GM20000 (cell line): ENCODE data around the gene SERPINE3.

Experiments
- DNase-seq: peaks from one replicate; pipeline ENCODE4 v3.0.0; 2012; ENCODE audit warnings: low spot score
- TF ChIP-seq, protein P1 (sequence below): IDR thresholded peaks from 2 replicates; pipeline ENCODE4 v1.5.1; 2012; ENCODE audit warnings: mild to moderate bottlenecking, control low read depth; ENCODE audit errors: extremely low read depth, missing control alignments

SERPINE3 gene

DNA sequence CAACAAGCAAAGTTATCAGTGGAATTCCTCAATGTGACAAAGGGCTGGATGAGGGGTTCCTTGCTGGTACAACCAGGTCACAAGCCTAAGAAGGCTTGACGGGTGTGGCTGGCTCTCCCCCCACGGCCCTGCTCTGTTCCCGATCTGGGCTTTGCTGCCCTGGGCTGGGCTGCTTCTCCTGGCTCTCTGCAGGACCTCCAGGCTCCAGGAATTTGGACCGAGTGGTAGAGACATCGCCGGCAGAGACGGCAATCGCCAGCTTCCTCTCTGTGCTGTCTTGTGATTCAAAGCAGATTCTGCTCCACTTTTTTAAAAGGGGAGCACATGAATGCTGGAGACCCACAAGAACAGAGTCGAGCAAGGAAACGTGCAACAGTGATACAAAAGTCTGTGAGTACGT, at the start of gene SERPINE3:
Gene SERPINE3 (plus strand): TSS at position 338 of the 400 bp plus-strand sequence. CDS start 1,401 bp downstream, outside the sequence.
- TF ChIP-seq, protein P1, sequence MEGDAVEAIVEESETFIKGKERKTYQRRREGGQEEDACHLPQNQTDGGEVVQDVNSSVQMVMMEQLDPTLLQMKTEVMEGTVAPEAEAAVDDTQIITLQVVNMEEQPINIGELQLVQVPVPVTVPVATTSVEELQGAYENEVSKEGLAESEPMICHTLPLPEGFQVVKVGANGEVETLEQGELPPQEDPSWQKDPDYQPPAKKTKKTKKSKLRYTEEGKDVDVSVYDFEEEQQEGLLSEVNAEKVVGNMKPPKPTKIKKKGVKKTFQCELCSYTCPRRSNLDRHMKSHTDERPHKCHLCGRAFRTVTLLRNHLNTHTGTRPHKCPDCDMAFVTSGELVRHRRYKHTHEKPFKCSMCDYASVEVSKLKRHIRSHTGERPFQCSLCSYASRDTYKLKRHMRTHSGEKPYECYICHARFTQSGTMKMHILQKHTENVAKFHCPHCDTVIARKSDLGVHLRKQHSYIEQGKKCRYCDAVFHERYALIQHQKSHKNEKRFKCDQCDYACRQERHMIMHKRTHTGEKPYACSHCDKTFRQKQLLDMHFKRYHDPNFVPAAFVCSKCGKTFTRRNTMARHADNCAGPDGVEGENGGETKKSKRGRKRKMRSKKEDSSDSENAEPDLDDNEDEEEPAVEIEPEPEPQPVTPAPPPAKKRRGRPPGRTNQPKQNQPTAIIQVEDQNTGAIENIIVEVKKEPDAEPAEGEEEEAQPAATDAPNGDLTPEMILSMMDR, result no peak
- no peak for DNase-seq

DNA sequence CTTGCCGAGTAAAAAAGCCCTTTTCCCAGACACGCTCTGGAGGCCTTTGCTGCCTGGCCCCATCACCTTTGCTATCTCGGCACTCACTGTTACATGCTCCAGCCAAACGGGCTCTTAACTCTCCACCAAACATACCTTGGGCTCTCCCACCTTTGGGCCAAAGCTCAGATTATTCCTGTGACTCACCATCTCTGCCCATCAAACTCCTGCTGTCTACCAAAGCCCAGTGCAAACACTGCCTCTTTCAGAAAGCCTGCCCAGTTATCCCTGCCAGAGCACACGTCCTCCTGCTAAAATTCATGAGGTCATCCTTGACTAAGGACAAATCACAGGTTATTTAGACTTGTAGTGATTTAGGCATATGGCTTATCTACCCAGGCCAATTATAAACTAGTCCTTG, 48.1 kb upstream of the SERPINE3 start:
- no peak for DNase-seq
- TF ChIP-seq, protein P1, result no peak

DNA sequence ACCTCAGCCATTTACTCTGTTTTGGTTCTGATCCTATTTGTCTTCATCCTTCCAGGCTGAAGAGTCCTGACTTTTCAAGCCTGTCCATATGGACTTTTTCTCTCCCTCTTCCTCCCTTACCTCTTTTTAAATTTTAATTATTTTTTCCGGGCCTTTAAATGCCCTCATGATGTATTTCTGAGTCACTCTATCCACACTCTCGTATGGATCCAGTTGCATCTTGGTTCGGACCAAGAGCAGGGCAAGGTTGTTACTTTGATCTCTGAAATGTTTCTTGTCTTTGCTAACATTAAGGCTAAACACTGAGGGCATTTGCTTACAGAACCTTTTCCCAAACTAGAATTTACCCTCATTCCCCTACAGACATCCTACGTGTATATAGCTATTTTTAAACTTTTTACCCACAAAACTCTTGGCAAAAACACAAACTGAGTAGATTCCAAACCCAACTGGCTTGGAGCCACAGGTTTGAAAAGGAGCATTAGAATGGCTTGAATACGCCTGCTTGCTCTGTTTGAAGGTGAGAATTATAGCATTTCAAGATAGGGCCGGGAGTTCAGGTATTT, 47.4 kb upstream of the SERPINE3 start:
- DNase-seq, result no peak
- TF ChIP-seq, protein P1, result no peak

DNA sequence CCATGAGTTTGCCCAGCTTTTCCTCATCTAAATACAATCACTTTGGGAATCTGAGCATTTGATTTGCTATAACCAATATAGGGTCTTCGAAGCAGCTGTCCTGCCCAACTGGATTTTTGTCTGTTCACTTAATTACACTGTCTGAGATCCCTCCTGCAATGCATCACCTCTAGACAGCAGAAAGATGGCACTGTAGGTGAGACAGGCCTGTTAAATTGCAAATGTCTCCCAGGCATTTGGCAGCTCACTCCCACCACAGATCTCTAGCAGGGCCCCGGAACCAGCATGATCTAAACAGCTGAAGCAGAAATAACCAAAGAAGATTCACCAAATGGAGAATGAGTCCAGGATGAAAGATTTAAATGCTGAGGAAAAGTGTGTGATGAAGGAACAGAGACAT, 41.9 kb upstream of the SERPINE3 start:
- peak; percentile 12 for DNase-seq
- TF ChIP-seq, protein P1, result no peak

DNA sequence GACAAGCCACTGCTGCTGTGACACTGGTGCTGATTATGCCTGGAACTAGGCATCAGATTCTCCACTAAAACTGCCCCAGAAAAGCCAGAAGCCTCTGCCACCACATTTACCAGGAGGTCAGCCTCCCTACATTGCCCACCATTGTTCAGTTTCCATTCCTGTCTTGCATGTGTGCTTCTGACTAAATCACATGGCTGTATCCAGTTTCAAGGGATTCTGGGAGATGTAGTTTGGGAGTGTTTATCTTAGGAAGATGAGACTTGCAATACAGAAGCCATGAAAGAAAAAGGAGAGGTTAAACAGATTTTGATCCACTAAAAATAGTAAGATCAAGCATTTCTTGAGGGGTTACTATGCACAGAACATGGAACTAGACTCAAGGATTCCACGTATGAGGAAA, 40.7 kb upstream of the SERPINE3 start:
- TF ChIP-seq, protein P1, result no peak
- no peak for DNase-seq

DNA sequence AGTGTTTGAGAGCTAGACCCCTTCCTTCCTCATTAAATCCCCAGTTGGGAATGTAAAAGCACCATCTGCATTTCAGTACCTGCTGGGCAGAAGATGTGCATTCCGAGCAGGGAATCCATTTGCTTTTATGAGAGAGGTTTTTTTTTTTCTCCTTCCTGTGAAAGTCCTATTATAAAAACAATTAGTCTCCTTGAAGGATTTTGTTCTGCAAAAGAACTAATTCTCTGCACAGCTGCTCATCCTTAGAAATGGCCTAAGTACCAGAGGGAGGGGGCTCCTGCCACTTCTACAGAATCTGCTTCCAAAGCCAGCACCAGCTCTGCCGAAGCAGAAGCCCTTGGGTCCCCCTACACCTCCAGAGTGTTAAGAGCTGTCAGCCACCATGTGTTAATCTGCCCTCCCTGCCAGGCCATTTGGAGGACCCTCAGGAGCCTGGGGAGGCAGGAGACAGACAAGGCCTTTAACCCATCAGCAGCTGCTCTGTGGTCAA, 36.4 kb upstream of the SERPINE3 start:
- TF ChIP-seq, protein P1, result no peak
- no peak for DNase-seq

DNA sequence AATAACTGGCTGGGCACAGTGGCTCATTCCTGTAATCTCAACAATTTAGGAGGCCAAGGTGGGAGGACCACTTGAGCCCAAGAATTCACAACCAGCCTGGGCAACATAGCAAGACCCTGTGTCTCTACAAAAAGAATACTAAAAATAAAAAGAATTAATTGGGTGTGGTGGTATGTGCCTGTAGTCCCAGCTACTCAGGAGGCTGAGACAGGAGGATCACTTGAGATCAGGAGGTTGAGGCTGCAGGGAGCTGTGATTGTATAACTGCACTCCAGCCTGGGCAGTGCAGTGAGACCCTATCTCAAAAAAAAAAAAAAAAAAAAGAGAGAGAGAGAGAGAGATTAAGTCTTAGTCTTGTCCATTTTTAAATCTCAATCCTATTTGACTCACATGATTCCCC, 35.6 kb upstream of the SERPINE3 start:
- DNase-seq, result no peak
- TF ChIP-seq, protein P1, result no peak
